Gastroesophageal sphincter (tissue), 3 donors: ENCODE data around the gene ATP5F1A.

Experiments
- POLR2A ChIP-seq, 2 donors: fragments of 450-650 bp; IDR thresholded peaks; one replicate each; pipeline ENCODE4 v1.6.1; 2017; ENCODE audit warnings: antibody characterized with exemption in 2 of 2, mild to moderate bottlenecking in 2 of 2, moderate library complexity in 1 of 2
- TF ChIP-seq, protein P1 (sequence below), 4 experiments: fragments of 200-600 bp in 2 of 4; fragments of 450-650 bp in 2 of 4; sonication (generic) in 1 of 4; IDR thresholded peaks; one replicate each; pipeline ENCODE4 v1.5.1; 2017 to 2019; ENCODE audit warnings: antibody characterized with exemption in 4 of 4, mild to moderate bottlenecking in 2 of 4, moderate library complexity in 2 of 4

DNA sequence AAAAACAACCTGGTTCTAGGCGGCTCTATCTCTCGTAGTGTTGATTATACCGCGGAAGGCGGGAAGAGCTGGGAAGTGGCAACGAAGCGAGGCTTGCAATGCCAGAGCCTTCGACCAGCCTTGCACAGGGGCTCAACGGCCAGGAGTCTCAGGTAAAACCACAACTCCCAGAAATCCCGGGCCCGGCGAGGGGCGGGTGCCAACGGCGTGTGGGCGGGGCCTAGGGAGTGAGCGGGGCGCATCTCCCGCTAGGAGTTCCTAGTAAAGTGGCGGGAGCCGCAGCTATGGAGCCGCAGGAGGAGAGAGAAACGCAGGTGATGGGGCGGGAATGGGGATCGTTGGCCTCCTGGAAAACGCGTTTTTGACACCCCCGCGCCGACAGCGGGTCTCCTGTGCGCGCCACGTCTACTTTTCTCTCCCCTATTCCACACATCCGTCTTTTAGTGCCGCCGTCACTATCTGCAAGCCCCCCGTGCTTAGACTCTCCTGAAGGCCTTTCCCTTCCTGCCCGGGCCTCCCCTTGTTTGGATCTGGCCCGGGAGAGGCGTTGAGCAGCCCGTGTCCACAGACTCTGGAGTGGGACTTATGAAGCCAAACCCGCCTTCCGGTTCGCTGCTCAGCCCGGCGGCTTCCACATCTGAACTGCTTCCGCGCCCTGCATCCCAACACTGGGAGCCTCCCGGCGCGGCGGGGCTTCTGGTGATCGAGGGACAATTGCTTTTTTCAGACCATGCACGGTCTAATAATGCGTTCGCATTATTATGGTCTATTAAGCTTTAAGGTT, 6.2 kb upstream of the ATP5F1A start, which contains the start of gene HAUS1:
- TF ChIP-seq, protein P1, sequence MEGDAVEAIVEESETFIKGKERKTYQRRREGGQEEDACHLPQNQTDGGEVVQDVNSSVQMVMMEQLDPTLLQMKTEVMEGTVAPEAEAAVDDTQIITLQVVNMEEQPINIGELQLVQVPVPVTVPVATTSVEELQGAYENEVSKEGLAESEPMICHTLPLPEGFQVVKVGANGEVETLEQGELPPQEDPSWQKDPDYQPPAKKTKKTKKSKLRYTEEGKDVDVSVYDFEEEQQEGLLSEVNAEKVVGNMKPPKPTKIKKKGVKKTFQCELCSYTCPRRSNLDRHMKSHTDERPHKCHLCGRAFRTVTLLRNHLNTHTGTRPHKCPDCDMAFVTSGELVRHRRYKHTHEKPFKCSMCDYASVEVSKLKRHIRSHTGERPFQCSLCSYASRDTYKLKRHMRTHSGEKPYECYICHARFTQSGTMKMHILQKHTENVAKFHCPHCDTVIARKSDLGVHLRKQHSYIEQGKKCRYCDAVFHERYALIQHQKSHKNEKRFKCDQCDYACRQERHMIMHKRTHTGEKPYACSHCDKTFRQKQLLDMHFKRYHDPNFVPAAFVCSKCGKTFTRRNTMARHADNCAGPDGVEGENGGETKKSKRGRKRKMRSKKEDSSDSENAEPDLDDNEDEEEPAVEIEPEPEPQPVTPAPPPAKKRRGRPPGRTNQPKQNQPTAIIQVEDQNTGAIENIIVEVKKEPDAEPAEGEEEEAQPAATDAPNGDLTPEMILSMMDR (IDR thresholded peaks at IDR 0.05): no peak
- TF ChIP-seq POLR2A (IDR thresholded peaks at IDR 0.05): peak; percentile 41 to 59
